Left lung (tissue), 14 donors: ENCODE data around the gene SLC5A2. TPM values are rescaled to one million over a fixed set of nuclear protein-coding genes. Genes with fewer than 3 reads are reported as not detected.
"Not testable (repeated sequence)": the region's sequence is repeated elsewhere in the genome, so short reads cannot be mapped to it uniquely, and the experiment has no call there.

ENCODE experiments used
- ATAC-seq: fragments of 200-7000 bp; cut with Tn5 transposase; one replicate; pipeline ENCODE4 v1.9.1; 2020; ENCODE audit warnings: moderate library complexity
- DNase-seq, 4 donors: peaks; one replicate each; pipeline ENCODE4 v3.0.0-alpha.2; 2013 to 2020
- H3K27ac ChIP-seq, 2 donors: fragments of 200-600 bp; sonication (generic) in 1 of 2; one replicate each; pipeline versions ENCODE4 v1.5.0 to v1.8.0; 2020 to 2021
- H3K27me3 ChIP-seq, 2 donors: fragments of 200-600 bp; sonication (generic) in 1 of 2; one replicate each; pipeline versions ENCODE4 v1.5.0 to v1.8.0; 2020 to 2021
- H3K36me3 ChIP-seq, 2 donors: fragments of 200-600 bp; sonication (generic) in 1 of 2; one replicate each; pipeline versions ENCODE4 v1.5.0 to v1.8.0; 2020 to 2021
- H3K4me1 ChIP-seq, 2 donors: fragments of 200-600 bp; one replicate each; pipeline ENCODE4 v1.8.0; 2021
- H3K4me3 ChIP-seq, 2 donors: fragments of 200-600 bp; sonication (generic) in 1 of 2; one replicate each; pipeline versions ENCODE4 v1.5.0 to v1.8.0; 2020 to 2021; ENCODE audit warnings: mild to moderate bottlenecking in 1 of 2
- H3K9me3 ChIP-seq, 2 donors: fragments of 200-600 bp; sonication (generic) in 1 of 2; one replicate each; pipeline versions ENCODE4 v1.5.0 to v1.8.0; 2020 to 2021
- intact Hi-C, 2 donors: fragments of 100-400 bp; cut with DNase I; formaldehyde crosslinking; loops; one replicate each; pipeline versions ENCODE4 v1.11.2 to v1.14.2; 2022
- long read RNA-seq, 12 donors: library from polyadenylated mRNA in 2 of 12; unstranded in 2 of 12; transcript quantifications; one replicate each; pipeline ENCODE4 v2.0.0 and lab custom pipeline, GENCODE V29; 2019 to 2026
- polyA plus RNA-seq, 6 donors: library from polyadenylated mRNA; unstranded; fragments of 120-200 nt; gene quantifications; one replicate each; pipeline ENCODE4 v1.2.1, GENCODE V29; 2013; ENCODE audit not compliant: insufficient read length in 6 of 6
- total RNA-seq, 2 donors: library from RNA; stranded (reverse); fragmentation: NEBNext Ultra II Directional; extraction: Animal tissue kit (Norgen Biotek cat#: 25700); gene quantifications; one replicate each; pipeline ENCODE4 v1.2.1, GENCODE V29; 2021
- TF ChIP-seq, protein P1 (sequence below), 2 donors: fragments of 200-600 bp; sonication (generic) in 1 of 2; IDR thresholded peaks; one replicate each; pipeline versions ENCODE4 v1.5.0 to v1.8.0; 2021; ENCODE audit warnings: antibody characterized with exemption in 2 of 2
- donor health status: DM: no; HTN: yes; CAD: no.
- donor health status: DM: no; HTN: no; CAD: no.

SLC5A2 gene
- total RNA-seq: 1 to 10 TPM in 1 of 2 donors, under 1 TPM in 1; 0.92 to 1.4 TPM
- 10 to 100 TPM in 5 of 6 donors, 1 to 10 TPM in 1; 7.7 to 18.8 (median 14.5) TPM for polyA plus RNA-seq
- long read RNA-seq, donor 1, partial matches to known transcripts: 0 of 1 reads
- long read RNA-seq, donor 1, other reads (novel, unspliced or antisense): 0 of 1 reads
- long read RNA-seq, donor 2, partial matches to known transcripts: 40 of 40 reads
- long read RNA-seq, donor 2, other reads (novel, unspliced or antisense): 0 of 40 reads
- long read RNA-seq, donor 3: 0 reads
- long read RNA-seq, donor 4, partial matches to known transcripts: 1 of 2 reads
- long read RNA-seq, donor 4, other reads (novel, unspliced or antisense): 1 of 2 reads
- long read RNA-seq, donor 5: 0 reads
- long read RNA-seq, donor 6: 0 reads
- long read RNA-seq, donor 7: 0 reads
- long read RNA-seq, donor 8, partial matches to known transcripts: 27 of 33 reads
- long read RNA-seq, donor 8, other reads (novel, unspliced or antisense): 6 of 33 reads
- long read RNA-seq, donor 9: 0 reads
- long read RNA-seq, donor 10: 0 reads
- long read RNA-seq, donor 11: 0 reads
- long read RNA-seq, donor 12: 0 reads

DNA sequence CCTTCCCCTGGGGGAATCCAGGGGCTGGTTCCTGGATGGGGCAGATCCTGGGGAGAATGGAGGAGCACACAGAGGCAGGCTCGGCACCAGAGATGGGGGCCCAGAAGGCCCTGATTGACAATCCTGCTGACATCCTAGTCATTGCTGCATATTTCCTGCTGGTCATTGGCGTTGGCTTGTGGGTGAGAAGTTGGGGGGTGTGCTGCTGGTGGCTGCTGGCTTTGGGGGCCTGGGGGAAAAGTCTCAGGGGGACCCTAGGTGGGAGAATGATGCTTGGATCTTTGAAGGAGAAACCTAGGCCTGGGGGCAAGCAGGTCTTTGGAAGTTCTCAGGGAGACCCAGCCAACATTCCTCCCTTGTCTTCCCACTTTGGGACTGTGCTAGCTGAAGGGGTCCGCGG is at the start of gene SLC5A2:
Gene SLC5A2 (plus strand): TSS at position 43 of the 400 bp plus-strand sequence. CDS start 14 bp downstream, at position 57.
- no peak within 1 kb of the TSS for H3K27ac ChIP-seq
- H3K4me3 ChIP-seq: no peak within 1 kb of the TSS
- no peaks in the 10 kb centered on the region for H3K9me3 ChIP-seq
- DNase-seq: peak in 1 of 4 donors; percentile 20
- peaks cover 2 to 37% of the 10 kb centered on the region in 2 donors for H3K4me1 ChIP-seq
- peaks cover 0 to 5% of the 10 kb centered on the region in 2 donors for H3K36me3 ChIP-seq
- no peak for ATAC-seq
- peaks cover 0 to 10% of the 10 kb centered on the region in 2 donors for H3K27me3 ChIP-seq
- intact Hi-C loops: no loop called here
- TF ChIP-seq, protein P1, sequence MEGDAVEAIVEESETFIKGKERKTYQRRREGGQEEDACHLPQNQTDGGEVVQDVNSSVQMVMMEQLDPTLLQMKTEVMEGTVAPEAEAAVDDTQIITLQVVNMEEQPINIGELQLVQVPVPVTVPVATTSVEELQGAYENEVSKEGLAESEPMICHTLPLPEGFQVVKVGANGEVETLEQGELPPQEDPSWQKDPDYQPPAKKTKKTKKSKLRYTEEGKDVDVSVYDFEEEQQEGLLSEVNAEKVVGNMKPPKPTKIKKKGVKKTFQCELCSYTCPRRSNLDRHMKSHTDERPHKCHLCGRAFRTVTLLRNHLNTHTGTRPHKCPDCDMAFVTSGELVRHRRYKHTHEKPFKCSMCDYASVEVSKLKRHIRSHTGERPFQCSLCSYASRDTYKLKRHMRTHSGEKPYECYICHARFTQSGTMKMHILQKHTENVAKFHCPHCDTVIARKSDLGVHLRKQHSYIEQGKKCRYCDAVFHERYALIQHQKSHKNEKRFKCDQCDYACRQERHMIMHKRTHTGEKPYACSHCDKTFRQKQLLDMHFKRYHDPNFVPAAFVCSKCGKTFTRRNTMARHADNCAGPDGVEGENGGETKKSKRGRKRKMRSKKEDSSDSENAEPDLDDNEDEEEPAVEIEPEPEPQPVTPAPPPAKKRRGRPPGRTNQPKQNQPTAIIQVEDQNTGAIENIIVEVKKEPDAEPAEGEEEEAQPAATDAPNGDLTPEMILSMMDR (IDR thresholded peaks at IDR 0.05): no peak

DNA sequence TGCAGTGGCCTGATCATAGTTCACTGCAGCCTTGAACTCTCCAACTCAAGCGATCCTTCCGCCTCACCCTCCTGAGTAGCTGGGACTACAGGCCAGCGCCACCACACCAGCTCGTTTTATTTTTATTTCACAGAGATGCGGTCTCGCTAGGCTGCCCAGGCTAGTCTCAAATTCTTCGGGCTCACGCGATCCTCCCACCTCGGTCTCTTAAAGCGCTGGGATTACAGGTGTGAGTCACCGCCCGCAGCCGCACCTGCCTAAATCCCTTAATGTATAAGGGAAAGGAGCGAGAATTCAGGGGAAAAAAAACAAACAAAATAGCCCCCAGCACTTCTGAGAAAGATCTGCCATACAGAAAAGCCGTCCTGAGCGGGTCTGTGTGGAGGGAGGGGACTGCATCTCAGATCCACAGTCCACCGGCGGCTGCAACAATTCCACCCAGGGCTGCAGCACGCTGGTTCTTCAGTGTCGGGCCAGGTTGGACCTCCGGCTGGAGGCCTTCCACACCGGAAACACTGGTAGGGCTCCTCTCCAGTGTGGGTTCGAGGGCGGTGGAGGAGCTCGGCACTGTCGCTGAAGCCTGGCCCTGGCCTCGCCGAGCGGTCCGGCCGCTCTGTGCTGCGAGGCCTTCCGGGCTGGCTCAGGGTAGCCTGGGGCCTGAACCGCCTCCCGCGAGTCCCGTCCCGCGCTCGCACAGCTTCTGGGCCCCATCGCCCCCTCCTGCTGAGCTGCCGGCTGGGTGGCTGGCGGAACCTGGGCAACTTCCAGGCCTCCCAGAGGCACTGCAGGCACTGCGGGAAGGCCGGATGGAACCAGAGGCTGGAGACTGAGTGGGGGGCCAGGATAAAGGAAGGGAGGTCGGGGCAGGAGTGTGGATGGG is 47.3 kb upstream of the SLC5A2 start:
- Histone ChIP-seq H3K36me3 (no peaks in the 10 kb centered on the region), H3K4me3 (no peak overlapping the region), H3K9me3 (no peaks in the 10 kb centered on the region), H3K27ac (no peak overlapping the region), H3K4me1 (no peaks in the 10 kb centered on the region), H3K27me3 (no peaks in the 10 kb centered on the region)
- ATAC-seq (no peak), DNase-seq (peak in 1 of 4 donors; percentile 30)
- intact Hi-C loops: loop anchor here in 1 of 2 donors (10.0 kb wide), 1 partner anchor 451 kb away; the partner anchor contains the start of gene HSD3B7
- TF ChIP-seq, protein P1 (IDR thresholded peaks at IDR 0.05): no peak

DNA sequence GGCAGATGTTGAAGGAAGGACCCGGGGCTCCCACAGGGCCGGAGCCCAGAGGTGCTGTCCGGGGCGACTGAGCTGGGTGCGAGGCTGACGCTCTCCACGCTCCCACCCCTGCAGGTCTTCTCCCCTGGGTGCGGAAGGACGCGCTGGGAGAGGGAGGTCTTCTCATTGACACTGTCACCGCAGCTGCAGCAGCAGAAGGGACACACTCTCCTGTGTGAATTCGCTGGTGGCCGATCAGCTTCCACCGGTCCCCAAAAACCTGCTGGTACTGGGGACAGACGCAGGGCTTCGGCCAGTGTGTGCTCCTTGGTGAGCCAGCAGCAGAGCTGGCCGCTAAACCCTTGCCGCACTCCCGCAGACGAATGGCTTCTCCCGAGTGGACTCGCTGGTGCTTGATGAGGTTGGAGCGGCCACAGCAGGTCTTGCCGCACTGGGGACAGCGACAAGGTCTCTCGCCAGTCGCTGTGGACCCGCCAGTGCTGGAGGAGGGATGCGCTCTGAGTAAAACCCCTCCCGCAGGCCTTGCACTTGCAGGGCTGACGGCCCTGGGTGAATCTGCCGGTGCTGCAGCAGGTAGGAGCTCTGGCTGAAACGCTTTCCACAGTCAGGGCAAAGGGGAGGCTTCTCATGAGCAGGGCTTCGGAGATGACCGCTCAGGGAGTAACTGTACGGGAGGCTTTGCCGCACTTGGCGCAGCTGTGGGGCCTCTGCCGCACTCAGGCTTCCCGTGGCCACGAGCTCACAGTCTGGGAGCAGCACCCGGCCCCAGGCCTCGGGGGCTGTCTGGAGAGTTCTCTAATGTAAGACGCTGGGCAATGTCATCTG is 46.5 kb upstream of the SLC5A2 start:
- Histone ChIP-seq H3K27ac (no peak overlapping the region), H3K27me3 (no peaks in the 10 kb centered on the region), H3K36me3 (no peaks in the 10 kb centered on the region), H3K4me1 (no peaks in the 10 kb centered on the region), H3K9me3 (no peaks in the 10 kb centered on the region), H3K4me3 (no peak overlapping the region)
- ATAC-seq (no peak), DNase-seq (peak in 1 of 4 donors; percentile 22)
- TF ChIP-seq, protein P1 (IDR thresholded peaks at IDR 0.05): no peak
- intact Hi-C loops: loop anchor here in 1 of 2 donors (10.0 kb wide), 1 partner anchor 452 kb away; the partner anchor contains the start of gene HSD3B7

DNA sequence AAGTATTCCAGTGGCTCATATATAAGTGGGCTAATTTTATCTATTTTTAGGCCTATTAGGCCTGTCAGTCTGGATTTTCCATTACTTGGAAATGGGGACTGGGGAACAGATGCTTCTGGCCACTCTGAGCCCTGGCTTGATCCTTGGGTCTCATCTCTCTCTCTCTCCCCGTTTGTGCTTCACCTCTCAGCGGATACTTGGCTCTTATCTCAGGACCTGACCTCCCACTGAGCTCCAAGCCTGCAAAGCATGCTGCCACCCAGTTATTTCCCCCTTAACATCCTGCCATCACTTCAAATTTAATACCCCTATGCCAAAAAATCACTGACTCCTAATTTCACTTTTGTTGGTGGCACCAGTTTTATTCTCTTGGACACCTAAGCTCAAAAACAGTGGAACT is 44.5 kb upstream of the SLC5A2 start:
- intact Hi-C loops: loop anchor here in 1 of 2 donors (10.0 kb wide), 1 partner anchor 454 kb away; the partner anchor contains the start of gene HSD3B7
- Histone ChIP-seq H3K27me3 (no peaks in the 10 kb centered on the region), H3K9me3 (no peaks in the 10 kb centered on the region), H3K36me3 (no peaks in the 10 kb centered on the region), H3K4me1 (peaks cover 0 to 10% of the 10 kb centered on the region in 2 donors), H3K4me3 (no peak overlapping the region), H3K27ac (no peak overlapping the region)
- DNase-seq (no peak), ATAC-seq (no peak)
- TF ChIP-seq, protein P1 (IDR thresholded peaks at IDR 0.05): no peak

DNA sequence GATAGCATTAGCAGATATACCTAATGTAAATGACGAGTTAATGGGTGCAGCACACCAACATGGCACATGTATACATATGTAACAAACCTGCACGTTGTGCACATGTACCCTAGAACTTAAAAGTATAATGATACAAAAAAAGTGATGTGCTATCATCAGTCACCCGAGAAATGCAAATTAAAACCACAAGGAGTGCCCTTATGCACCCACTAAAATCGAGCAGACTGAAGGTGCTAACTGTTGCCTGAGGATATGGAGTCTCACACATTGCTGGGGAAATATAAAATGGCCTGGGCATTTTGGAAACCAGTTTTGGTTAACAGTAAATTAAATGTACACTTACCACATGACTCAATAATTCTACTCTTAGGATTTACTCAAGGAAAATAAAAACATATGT is 43.9 kb upstream of the SLC5A2 start:
- not testable (repeated sequence) for ATAC-seq, DNase-seq, H3K27ac ChIP-seq, H3K27me3 ChIP-seq, H3K4me3 ChIP-seq, H3K9me3 ChIP-seq, H3K36me3 ChIP-seq
- peaks cover 0 to 10% of the 10 kb centered on the region in 2 donors for H3K4me1 ChIP-seq
- intact Hi-C loops: loop anchor here in 1 of 2 donors (10.0 kb wide), 1 partner anchor 454 kb away; the partner anchor contains the start of gene HSD3B7
